NCI-H460 (cell line): ENCODE results near the gene RPS19BP1. TPM values are rescaled to one million over a fixed set of nuclear protein-coding genes. Genes with fewer than 3 reads are reported as not detected.

ENCODE experiments used
- DNase-seq: peaks from one replicate; pipeline ENCODE4 v3.0.0-alpha.2; 2016; ENCODE audit warnings: low read depth; ENCODE audit errors: extremely low read depth
- polyA plus RNA-seq: library from polyadenylated mRNA; depleted of rRNA; stranded (reverse); fragments of >200 nt; gene quantifications from 2 replicates; pipeline ENCODE4 v1.2.3, GENCODE V29; 2014; cell fraction: nucleus; rRNA removed
- total RNA-seq: library from RNA; depleted of rRNA; stranded (reverse); fragments of >200 nt; shearing (Covaris generic); gene quantifications from 2 replicates; pipeline ENCODE4 v1.2.3, GENCODE V29; 2014; rRNA removed

The RPS19BP1 gene
- 80.2 and 85.8 TPM in 2 replicates for total RNA-seq
- polyA plus RNA-seq, result 143 and 195 TPM in 2 replicates

- peak; percentile 98 for DNase-seq
Observed at GRCh38 chr22:39532215-39533073, at the start of gene RPS19BP1. Gene RPS19BP1 (minus strand): TSS chr22:39532748. CDS start chr22:39532738, 10 bp downstream.

GRCh38 chr22:39581303-39581702 is 48.8 kb upstream of the RPS19BP1 start:
- no peak for DNase-seq

GRCh38 chr22:39580795-39581194 is 48.2 kb upstream of the RPS19BP1 start:
- DNase-seq, result no peak

GRCh38 chr22:39580006-39580441 is 47.5 kb upstream of the RPS19BP1 start:
- DNase-seq, result no peak

- no peak for DNase-seq
Observed at GRCh38 chr22:39577900-39578299, 45.4 kb upstream of the RPS19BP1 start.

GRCh38 chr22:39577366-39577765 is 44.8 kb upstream of the RPS19BP1 start:
- no peak for DNase-seq

GRCh38 chr22:39576027-39576426 is 43.5 kb upstream of the RPS19BP1 start:
- no peak for DNase-seq

- no peak for DNase-seq
Observed at GRCh38 chr22:39575552-39575825, 42.9 kb upstream of the RPS19BP1 start.

GRCh38 chr22:39574779-39575551 is 42.4 kb upstream of the RPS19BP1 start:
- DNase-seq, result no peak

GRCh38 chr22:39571538-39571937 is 39.0 kb upstream of the RPS19BP1 start:
- DNase-seq, result no peak

GRCh38 chr22:39570665-39571064 is 38.1 kb upstream of the RPS19BP1 start, which contains the start of gene CACNA1I:
Gene CACNA1I (plus strand): TSS chr22:39570753. CDS start chr22:39570753, 0 bp downstream.
- no peak for DNase-seq

GRCh38 chr22:39570226-39570625 is 37.7 kb upstream of the RPS19BP1 start:
- DNase-seq, result no peak

- no peak for DNase-seq
Observed at GRCh38 chr22:39569066-39569465, 36.5 kb upstream of the RPS19BP1 start.

- DNase-seq, result no peak
Observed at GRCh38 chr22:39568278-39568981, 35.9 kb upstream of the RPS19BP1 start.

- no peak for DNase-seq
Observed at GRCh38 chr22:39567135-39567946, 34.8 kb upstream of the RPS19BP1 start.

- DNase-seq, result no peak
Observed at GRCh38 chr22:39565414-39565944, 32.9 kb upstream of the RPS19BP1 start.

- DNase-seq, result no peak
Observed at GRCh38 chr22:39563571-39564428, 31.3 kb upstream of the RPS19BP1 start.

GRCh38 chr22:39562839-39563489 is 30.4 kb upstream of the RPS19BP1 start:
- no peak for DNase-seq
